Activated CD8-positive, alpha-beta memory T cell treated with anti-CD3 and anti-CD28 coated beads, Interleukin-2, amount 10 ng/mL, durations not matched to agents 7 days and 5 days (primary cell): Measurements from ENCODE around the gene NRCAM. TPM values are rescaled to one million over a fixed set of nuclear protein-coding genes. Genes with fewer than 3 reads are reported as not detected.

Experiments
- ATAC-seq: fragments of 150-1000 bp; cut with Tn5 transposase; one replicate; pipeline ENCODE4 v1.10.0; 2021; ENCODE audit warnings: moderate library complexity
- CTCF ChIA-PET: fragments of 350-600 bp; sonication (Branson Sonifier 250); formaldehyde crosslinking; loops from one replicate; lab custom pipeline; 2021; ENCODE audit warnings: antibody characterized with exemption; lab: Charles Lee
- DNase-seq: peaks from one replicate; pipeline ENCODE4 v3.0.0-alpha.2; 2020
- H3K27ac Mint-ChIP-seq: one replicate; pipeline ENCODE4 v1.8.0; 2021; ENCODE audit warnings: mild to moderate bottlenecking, mixed read lengths
- H3K27me3 Mint-ChIP-seq: one replicate; pipeline ENCODE4 v1.8.0; 2021; ENCODE audit warnings: mixed read lengths
- H3K36me3 Mint-ChIP-seq: one replicate; pipeline ENCODE4 v1.8.0; 2021; ENCODE audit warnings: mild to moderate bottlenecking, mixed read lengths
- H3K4me1 Mint-ChIP-seq: one replicate; pipeline ENCODE4 v1.8.0; 2021; ENCODE audit warnings: mixed read lengths
- H3K4me3 Mint-ChIP-seq: one replicate; pipeline ENCODE4 v1.8.0; 2021; ENCODE audit warnings: mild to moderate bottlenecking, moderate library complexity, mixed read lengths
- H3K9me3 Mint-ChIP-seq: one replicate; pipeline ENCODE4 v1.8.0; 2022; ENCODE audit warnings: low read depth, mixed read lengths
- total RNA-seq, 2 experiments: library from RNA; stranded (reverse); gene quantifications; one replicate each; pipeline ENCODE4 v1.2.3, GENCODE V29; 2021

NRCAM gene
- total RNA-seq, 2 experiments from 2014 or later: 0.35 TPM; not detected in 1

DNA sequence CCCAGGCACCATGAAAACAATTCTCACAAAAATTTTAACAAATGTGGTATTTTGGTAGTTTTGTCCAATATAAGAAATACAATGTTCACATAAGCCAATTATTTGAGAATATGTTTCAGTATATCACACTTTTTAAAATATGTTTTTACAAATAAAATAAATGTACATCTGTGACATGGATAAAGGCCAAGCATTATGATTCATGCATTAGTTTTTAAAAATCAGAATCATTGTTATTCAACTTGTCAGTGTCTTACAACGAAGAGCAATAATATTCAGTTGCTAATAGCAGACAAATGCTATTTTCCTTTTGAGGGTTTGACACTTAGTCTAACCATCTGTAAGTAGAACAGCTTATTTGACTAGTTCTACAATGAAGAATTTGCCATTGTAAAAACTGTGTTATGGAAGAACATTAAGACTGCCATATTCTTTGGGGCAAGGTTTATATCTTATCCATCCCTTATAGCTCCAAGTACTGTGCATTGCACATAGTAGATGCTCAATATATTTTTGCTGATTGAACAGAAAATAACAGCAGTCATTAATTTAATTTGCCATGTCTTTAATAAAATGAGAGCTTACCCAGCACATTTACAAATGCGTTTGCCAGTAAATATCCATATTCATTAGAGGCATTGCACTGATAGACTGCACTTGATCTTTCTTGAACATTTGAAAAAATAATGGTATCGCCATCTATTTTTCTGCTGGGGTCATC is 258.7 kb downstream of the NRCAM start:
- H3K27ac Mint-ChIP-seq: no peak overlapping the region
- peaks cover 10% of the 10 kb centered on the region for H3K27me3 Mint-ChIP-seq
- CTCF ChIA-PET: no interaction called here
- no peaks in the 10 kb centered on the region for H3K36me3 Mint-ChIP-seq
- H3K9me3 Mint-ChIP-seq: no peaks in the 10 kb centered on the region
- ATAC-seq (no peak), DNase-seq (no peak)
- no peaks in the 10 kb centered on the region for H3K4me1 Mint-ChIP-seq
- no peak overlapping the region for H3K4me3 Mint-ChIP-seq

DNA sequence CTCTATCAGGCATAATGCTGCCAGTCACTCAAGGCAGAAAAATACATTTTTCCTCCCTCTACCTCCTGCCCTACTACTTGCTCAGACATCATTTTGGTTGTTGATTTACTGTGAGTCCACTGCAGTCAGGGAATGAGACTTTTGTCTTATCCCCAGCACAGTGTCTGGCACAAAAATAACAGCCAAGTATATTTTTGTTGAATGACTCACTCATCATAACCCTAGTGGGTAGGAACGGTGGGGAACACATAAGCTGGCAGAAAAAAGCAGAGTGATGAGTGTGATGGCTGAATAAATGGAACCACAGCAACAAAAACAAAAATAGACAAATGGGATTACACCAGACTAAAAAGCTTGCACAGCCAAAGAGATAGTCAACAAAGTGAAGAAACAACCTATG is 260.2 kb downstream of the NRCAM start:
- Mint-ChIP-seq H3K27me3 (peaks cover 10% of the 10 kb centered on the region), H3K27ac (no peak overlapping the region), H3K9me3 (no peaks in the 10 kb centered on the region), H3K36me3 (no peaks in the 10 kb centered on the region), H3K4me3 (no peak overlapping the region), H3K4me1 (no peaks in the 10 kb centered on the region)
- CTCF ChIA-PET: no interaction called here
- DNase-seq (no peak), ATAC-seq (no peak)

DNA sequence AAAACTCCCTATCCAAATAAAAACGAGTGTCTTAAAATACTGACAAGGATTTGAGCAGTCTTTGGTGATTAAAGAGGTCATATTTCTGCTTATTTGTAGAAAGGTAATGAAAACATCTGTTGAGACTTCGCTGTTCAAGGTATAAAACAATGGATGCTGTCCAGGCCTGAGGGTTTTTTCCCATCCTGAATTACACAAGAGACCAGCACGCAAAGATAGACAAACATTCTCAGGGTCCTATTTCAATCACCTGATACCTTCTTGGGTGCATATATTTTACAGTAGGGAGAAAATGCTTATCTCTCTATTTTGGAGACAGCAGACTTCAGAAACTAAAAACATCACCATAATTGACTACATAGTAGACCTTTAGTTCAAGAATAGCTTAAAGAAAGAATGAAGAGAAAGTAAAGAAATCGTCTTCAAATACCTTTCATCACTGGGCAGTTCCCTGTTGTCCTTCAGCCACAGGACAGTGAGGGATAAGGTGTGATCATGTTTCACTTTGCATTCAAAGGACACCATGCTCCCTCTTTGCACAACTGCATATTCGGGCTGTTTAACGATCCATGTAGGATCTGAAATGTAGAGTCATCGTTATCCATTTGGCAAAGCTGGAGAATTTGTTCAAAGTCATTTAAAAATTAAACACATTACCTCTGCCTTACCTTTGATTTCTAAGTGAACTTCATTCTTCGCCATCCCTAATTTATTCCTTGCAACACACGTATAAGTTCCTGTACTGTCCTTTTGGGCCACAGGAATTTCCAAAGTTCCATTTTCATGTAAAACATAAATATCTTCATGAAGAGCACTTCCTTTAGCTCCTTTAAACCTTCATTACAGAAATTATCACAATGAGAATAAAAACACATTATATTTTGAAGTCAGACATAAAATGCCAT is 262.4 kb downstream of the NRCAM start:
- Mint-ChIP-seq H3K27me3 (peaks cover 10% of the 10 kb centered on the region), H3K36me3 (no peaks in the 10 kb centered on the region), H3K27ac (no peak overlapping the region), H3K4me1 (no peaks in the 10 kb centered on the region), H3K4me3 (no peak overlapping the region), H3K9me3 (no peaks in the 10 kb centered on the region)
- ATAC-seq: no peak
- CTCF ChIA-PET: no interaction called here
- DNase-seq: no peak

DNA sequence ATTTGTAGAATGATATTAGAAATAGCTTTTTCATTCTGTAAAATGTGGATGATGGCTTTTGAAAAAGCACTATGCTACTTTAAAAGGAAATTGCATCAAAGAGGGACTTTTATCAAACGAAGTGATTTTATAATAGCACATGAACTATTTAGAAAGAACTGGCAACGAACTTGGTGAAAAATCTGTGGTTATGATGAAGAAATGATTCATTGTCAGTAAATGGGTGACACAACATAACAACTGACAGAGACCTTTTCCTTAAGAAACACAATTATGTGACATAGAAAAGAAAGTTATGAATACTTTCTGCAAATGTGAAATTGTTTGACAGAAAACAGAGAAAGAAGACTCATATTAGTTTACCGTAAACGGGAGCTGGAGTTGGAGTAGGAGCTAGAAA is 265.3 kb downstream of the NRCAM start:
- H3K27ac Mint-ChIP-seq: no peak overlapping the region
- DNase-seq (no peak), ATAC-seq (no peak)
- H3K27me3 Mint-ChIP-seq: peaks cover 3% of the 10 kb centered on the region
- no peaks in the 10 kb centered on the region for H3K4me1 Mint-ChIP-seq
- CTCF ChIA-PET: no interaction called here
- no peak overlapping the region for H3K4me3 Mint-ChIP-seq
- peaks cover 2% of the 10 kb centered on the region for H3K9me3 Mint-ChIP-seq
- peaks cover 1% of the 10 kb centered on the region for H3K36me3 Mint-ChIP-seq

DNA sequence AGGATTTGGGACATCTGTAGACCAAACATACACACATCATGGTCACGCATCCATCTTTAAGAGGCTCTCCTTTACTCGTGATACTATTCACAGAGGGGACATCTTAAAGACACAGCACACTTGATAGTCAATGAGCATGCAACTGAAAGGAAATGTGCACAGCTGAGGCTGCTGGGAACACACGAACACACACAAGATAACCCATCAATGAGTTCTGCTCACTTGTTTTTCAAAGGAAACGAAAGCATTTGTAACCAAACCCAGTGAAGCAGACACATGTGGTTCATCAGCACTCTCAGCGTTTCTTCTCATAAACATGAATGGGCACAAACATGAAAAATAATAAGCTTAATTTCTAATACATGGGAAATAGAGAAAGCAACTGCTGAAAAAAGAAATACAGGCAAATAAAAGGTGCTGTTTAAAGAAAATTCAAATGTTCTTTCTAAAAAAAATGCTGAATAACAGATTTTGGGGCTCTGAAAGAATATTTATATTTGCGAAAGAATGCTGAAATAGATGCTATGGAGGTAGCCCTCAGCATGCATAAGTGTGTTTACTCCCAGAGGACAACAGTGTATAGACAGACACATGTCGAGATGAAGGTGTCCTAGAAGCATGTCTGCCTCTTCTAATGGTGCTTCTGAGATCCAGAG is 266.4 kb downstream of the NRCAM start:
- Mint-ChIP-seq H3K4me1 (no peaks in the 10 kb centered on the region), H3K27me3 (peaks cover 3% of the 10 kb centered on the region), H3K36me3 (peaks cover 1% of the 10 kb centered on the region), H3K27ac (no peak overlapping the region), H3K4me3 (no peak overlapping the region), H3K9me3 (peaks cover 2% of the 10 kb centered on the region)
- CTCF ChIA-PET: no interaction called here
- ATAC-seq (no peak), DNase-seq (no peak)

DNA sequence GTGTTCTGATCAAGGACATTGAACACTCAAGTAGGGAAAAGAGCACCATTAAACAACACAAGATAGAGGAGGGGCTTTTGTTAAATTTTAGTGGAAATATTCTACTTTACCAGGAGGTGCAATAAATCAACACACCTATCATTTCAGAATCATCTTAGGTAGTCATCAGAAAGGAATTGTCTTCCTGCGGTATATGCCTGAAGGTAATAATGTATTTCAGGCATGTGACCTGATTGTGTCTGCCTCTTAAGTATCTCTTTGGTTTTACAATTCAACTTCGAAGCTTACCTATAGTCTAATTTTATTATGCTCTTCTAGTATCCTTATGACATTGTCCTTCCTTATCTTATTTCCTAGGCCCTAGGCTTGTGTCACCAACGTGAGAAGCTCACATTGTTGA is 267.5 kb downstream of the NRCAM start:
- peaks cover 1% of the 10 kb centered on the region for H3K36me3 Mint-ChIP-seq
- H3K4me1 Mint-ChIP-seq: no peaks in the 10 kb centered on the region
- CTCF ChIA-PET: no interaction called here
- no peak overlapping the region for H3K27ac Mint-ChIP-seq
- H3K4me3 Mint-ChIP-seq: no peak overlapping the region
- ATAC-seq (no peak), DNase-seq (no peak)
- H3K9me3 Mint-ChIP-seq: peaks cover 2% of the 10 kb centered on the region
- H3K27me3 Mint-ChIP-seq: peaks cover 4% of the 10 kb centered on the region

DNA sequence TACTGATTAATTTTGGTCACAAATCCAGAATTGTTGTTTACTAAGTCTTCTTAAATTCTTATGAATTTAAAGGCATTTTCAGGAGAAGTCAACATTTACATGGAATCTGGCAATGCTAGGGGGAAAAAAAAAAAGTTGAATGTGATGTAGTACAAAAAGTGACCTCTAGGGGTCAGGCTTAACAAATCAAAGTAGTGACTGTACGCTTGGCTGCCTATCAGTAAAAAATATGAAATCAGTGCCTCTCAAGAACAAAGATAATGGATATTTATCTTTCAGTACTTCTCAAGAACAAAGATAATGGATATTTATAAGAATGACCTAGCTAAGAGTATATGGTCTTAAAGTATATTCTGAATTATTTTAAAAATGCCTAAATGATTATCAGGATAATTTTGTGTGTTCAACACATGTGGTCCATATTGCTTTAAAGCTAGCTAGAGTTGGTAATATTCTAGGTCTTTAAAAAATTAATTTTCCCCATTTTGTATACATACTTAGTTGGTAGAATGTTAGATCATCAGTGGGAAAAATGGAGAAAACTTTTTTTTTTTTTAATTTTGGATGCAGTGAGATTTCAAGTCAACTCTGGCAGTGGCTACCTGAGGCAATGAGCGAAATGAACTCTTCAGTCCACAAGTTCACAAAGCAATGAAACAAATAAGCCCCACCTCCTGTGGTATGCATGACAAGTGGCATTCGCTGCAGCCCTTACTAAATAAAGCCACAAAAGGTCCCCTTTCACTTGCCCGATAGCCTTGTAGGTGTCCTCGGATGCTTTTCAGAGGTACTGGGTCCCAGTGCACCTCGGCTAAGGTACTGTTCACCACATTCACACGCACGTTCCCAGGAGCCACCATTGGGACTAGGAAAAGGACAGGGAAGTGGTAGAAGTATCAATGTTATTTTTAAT is 274.9 kb downstream of the NRCAM start:
- Mint-ChIP-seq H3K36me3 (no peaks in the 10 kb centered on the region), H3K27me3 (peaks cover 10% of the 10 kb centered on the region), H3K9me3 (no peaks in the 10 kb centered on the region), H3K4me1 (no peaks in the 10 kb centered on the region), H3K4me3 (no peak overlapping the region), H3K27ac (no peak overlapping the region)
- ATAC-seq (no peak), DNase-seq (no peak)
- CTCF ChIA-PET: interaction anchor here (3.7 kb wide), 1 partner anchor 316 kb away, joined by 10 read pairs; no protein-coding TSS in a partner anchor

DNA sequence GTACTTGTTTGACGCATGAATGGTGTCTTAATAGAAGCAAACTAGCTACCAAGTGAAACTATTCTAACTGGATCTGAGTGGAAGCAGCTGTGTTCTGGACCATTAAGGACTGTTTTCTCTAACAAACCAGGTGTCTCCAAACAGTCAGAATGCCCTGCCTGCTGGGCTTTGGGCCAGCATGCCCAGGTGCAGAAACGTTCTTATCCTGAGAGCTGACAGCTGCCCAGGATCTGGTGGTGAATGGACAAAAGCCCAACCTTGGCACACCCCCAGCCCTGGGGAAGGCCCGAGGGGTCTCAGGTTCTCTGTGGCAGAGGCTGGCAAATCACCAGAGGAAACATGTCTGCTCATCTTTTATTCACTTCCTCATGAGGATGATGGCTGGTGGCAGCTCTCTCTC is 277.8 kb downstream of the NRCAM start:
- Mint-ChIP-seq H3K9me3 (no peaks in the 10 kb centered on the region), H3K4me1 (no peaks in the 10 kb centered on the region), H3K27me3 (peaks cover 16% of the 10 kb centered on the region), H3K36me3 (no peaks in the 10 kb centered on the region), H3K4me3 (no peak overlapping the region), H3K27ac (no peak overlapping the region)
- CTCF ChIA-PET: interaction anchor here (3.7 kb wide), 1 partner anchor 319 kb away, joined by 10 read pairs; no protein-coding TSS in a partner anchor
- ATAC-seq (no peak), DNase-seq (no peak)

DNA sequence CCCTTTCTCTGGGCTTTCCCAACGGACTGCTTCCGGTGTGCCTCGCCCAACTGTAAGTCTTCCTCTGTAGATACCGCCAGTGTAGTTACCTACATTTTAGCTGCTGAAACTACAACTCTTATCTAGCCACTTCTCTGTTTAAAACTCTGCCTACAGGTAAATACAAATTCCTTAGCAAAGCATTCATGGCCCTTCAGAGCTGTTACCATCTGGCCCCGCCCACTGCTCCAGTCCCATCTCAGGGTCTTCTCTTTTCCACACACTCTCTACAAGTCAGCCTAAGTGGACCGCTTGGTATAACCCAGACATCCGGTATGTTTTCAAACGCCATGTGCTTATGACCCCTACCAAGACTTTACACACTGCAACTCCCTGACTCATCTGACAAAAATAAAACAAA is 285.1 kb downstream of the NRCAM start:
- Mint-ChIP-seq H3K27ac (no peak overlapping the region), H3K4me1 (no peaks in the 10 kb centered on the region), H3K9me3 (no peaks in the 10 kb centered on the region), H3K27me3 (peaks cover 9% of the 10 kb centered on the region), H3K36me3 (no peaks in the 10 kb centered on the region), H3K4me3 (no peak overlapping the region)
- DNase-seq (no peak), ATAC-seq (no peak)
- CTCF ChIA-PET: interaction anchor here (0.8 kb wide), 1 partner anchor 26 kb away, joined by 3 read pairs; no protein-coding TSS in a partner anchor

DNA sequence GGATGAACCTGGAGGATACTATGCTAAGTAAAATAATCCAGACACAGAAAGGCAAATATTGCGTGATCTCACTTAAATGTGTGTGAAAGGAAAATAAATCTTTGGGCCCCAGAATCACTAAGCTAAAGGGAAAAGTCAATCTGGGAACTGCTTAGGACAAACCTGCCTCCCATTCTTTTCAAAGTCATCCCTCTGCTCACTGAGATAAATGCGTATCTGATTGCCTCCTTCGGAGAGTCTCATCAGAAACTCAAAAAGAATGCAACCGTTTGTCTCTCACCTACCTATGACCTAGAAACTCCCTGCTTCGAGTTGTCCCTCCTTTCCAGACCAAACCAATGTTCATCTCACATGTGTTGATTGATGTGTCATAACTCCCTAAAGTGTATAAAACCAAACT is 286.0 kb downstream of the NRCAM start:
- peaks cover 9% of the 10 kb centered on the region for H3K27me3 Mint-ChIP-seq
- CTCF ChIA-PET: no interaction called here

DNA sequence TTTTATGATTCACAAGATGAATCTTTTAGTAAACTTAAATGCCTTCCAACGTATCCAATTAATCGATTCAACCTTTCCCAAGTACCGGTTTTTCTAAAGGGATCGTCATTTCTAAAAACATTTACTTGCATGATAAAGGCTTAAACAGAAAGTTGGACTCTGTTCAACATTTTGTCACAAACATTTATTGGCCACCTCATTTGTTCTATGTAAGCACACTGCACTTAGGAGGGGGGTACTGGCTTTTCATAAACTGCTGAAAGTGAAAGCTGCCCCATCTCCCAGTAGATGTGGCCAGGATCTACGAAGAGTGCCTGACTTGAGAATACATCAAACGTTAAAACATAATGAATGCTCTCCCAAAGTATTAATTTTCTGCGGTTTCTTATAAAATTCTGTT is 288.8 kb downstream of the NRCAM start:
- Mint-ChIP-seq H3K36me3 (no peaks in the 10 kb centered on the region), H3K4me1 (no peaks in the 10 kb centered on the region), H3K27ac (no peak overlapping the region), H3K9me3 (no peaks in the 10 kb centered on the region), H3K4me3 (no peak overlapping the region), H3K27me3 (no peaks in the 10 kb centered on the region)
- CTCF ChIA-PET: no interaction called here
- ATAC-seq: no peak
- no peak for DNase-seq

More for the DNA sequence above, 286.0 kb downstream of the NRCAM start:
- no peaks in the 10 kb centered on the region for H3K36me3 Mint-ChIP-seq
- DNase-seq (no peak), ATAC-seq (no peak)
- no peaks in the 10 kb centered on the region for H3K9me3 Mint-ChIP-seq
- no peaks in the 10 kb centered on the region for H3K4me1 Mint-ChIP-seq
- no peak overlapping the region for H3K4me3 Mint-ChIP-seq
- H3K27ac Mint-ChIP-seq: no peak overlapping the region

DNA sequence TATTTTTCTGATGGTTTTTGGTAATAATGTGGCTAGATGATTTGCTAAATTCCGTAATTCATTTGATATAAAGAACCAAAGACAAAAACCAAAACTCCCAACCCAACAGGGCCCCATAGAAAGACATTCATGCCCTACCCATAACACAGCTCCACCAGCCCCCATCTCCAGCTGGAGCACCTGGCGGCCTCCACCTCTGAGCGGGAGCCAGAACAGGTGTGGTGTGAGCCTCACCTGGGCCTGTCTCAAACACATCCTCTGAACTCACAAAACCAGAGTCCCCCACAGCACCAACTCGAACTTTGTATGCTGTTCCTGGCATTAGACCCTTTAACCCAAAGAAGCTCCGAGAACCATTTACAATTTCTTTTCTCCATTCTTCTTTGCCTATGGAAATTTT is 289.5 kb downstream of the NRCAM start:
- ATAC-seq: no peak
- DNase-seq: no peak
- peaks cover 2% of the 10 kb centered on the region for H3K27me3 Mint-ChIP-seq
- H3K4me1 Mint-ChIP-seq: no peaks in the 10 kb centered on the region
- H3K9me3 Mint-ChIP-seq: no peaks in the 10 kb centered on the region
- H3K4me3 Mint-ChIP-seq: no peak overlapping the region
- H3K27ac Mint-ChIP-seq: no peak overlapping the region
- H3K36me3 Mint-ChIP-seq: no peaks in the 10 kb centered on the region
- CTCF ChIA-PET: no interaction called here
